ENCODE measurements around the gene SRSF6.
A peak's percentile ranks its signal among the peaks of the same experiment; 100 is the strongest.
"Not testable (repeated sequence)": the region's sequence is repeated elsewhere in the genome, so short reads cannot be mapped to it uniquely, and the experiment has no call there.

The SRSF6 gene

DNA sequence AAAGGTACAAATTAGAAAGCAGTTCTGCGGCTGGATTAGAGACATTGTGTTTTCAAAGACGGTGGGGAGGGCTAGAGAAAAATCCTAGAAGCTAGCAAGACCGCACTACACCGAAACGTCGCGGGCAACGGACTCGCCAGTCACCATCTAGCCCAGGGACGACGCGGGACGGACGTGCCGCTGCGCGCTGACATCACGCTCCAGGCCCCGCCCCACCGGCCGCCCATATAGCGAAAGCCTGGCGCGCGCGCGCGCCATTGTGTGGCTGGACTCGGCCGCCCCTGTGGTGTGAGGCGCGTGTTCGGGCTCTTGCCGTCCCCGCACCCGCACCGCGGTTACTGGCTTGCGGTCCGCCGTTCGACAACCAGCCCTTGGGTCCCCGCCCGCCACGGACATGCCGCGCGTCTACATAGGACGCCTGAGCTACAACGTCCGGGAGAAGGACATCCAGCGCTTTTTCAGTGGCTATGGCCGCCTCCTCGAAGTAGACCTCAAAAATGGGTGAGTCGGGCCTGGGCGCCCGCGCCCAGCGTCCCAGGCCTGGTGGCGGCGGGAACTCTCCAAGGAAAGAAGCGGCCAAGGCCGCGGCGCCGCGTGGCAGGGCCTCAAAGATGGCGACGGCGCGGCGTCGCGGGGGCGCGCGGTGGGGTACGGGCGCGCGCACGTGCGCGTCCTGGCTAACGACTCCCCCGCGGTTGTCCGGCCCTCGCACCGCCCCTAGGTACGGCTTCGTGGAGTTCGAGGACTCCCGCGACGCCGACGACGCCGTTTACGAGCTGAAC, at the start of gene SRSF6:
Gene SRSF6 (plus strand): TSS at position 257 of the 782 bp plus-strand sequence. CDS start 138 bp downstream, at position 395.
- peak; percentile 89 for DNase-seq (ENCODE audit: low read depth)

GRCh38 chr20:43408848-43409576, 48.7 kb upstream of the SRSF6 start:
- no peak for DNase-seq (ENCODE audit: low read depth)

DNA sequence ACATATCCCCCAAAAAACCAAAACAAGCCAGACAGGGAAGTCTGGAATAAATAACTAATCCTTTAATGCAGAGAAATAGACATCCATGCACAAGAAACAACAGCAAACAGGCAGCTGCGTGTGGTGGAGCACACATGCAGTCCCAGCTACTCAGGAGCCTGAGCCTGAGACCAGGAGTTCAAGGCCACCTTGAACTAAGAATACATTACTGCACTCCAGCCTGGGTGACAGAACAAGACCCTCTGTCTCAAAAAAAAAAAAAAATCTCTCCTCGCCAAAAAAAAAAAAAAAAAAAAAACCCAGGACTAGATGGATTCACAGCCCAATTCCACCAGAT, 48.2 kb upstream of the SRSF6 start:
- no peak for DNase-seq (ENCODE audit: low read depth)

DNA sequence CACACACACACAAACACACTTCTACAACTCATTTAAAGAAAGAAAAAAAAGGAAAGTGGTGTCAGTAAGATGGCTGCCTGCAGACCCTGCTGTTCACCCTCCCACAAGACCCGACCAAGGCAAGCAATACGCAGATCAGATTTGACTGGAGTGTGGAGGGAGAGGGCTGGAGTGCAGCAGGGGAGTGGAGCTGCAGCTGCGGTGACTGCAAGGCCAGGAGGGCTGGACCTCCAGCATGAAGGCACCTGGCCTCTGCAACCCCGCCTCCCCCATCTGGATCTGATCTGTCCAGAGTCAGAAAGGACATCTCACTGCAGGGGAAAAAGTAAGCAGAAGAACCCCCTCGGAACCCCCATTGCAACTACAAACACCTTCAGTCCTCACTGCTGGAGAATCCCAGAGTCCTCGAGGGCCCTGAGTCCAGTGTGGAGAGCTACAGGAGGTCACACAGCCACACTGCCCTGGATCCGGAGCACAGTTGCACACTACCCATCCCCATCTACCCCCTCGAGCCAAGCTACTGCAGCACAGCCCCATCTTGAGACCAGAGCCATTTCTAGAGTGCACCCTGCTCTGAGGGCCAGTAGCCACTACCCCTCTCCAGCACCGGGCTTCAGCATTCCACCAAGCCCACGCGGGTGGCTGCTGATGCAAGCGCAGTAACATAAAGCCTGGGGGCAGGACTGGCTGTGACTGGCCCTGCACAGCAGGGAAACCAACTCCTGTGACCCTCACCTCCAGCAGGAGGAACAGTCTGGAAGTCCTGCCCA, 41.9 kb upstream of the SRSF6 start:
- DNase-seq (ENCODE audit: low read depth) = no peak

DNA sequence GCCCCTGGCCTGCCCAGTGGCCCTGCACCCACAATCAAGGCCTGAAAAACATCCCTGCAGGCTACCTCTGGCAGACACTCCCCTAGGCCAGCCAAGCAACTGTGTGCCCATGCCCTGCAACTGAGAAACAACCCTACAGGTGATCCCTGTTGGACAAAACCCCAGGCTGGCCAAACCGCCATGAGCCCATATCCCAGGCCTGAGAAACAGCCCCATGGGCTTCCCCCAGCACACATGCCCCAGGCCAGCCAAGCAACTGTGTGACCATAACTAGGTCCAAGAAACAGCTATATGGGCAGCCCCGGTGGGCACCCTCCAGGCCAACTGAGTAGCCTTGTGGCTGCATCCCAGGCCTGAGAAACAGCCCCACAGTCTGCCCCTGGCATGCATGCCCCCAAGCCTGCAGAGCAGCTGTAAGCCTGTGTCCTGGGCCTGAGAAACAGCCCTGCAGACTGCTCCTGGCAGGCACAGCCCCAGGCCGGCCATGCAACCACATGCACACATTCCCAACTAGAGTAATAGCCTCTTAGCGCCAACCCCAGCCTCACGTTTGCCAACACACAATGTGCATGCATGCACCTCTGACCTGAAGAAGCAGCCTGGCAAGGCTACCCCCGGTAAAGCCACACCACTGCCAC, 41.0 kb upstream of the SRSF6 start:
- no peak for DNase-seq (ENCODE audit: low read depth)

DNA sequence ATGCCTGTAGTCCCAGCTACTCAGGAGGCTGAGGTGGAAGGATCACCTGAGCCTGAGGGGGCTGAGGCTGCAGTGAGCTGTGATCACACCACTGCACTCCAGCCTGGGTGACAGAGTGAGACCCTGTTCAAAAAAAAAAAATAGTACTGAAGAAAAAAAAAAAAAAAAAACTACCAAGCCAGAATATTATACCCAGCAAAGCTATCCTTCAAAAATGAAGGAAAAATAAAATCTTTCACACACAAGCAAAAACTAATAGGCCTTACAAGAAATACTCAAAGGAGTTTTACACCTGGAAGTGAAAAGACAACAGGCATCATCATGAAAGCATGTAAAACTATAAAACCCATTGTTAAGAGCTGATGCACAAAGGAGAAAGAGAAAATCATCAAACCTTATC, 37.5 kb upstream of the SRSF6 start:
- DNase-seq (ENCODE audit: low read depth) = no peak

- DNase-seq (ENCODE audit: low read depth) = not testable (repeated sequence)
These were observed 36.8 kb upstream of the SRSF6 start for GRCh38 chr20:43420913-43421312.

DNA sequence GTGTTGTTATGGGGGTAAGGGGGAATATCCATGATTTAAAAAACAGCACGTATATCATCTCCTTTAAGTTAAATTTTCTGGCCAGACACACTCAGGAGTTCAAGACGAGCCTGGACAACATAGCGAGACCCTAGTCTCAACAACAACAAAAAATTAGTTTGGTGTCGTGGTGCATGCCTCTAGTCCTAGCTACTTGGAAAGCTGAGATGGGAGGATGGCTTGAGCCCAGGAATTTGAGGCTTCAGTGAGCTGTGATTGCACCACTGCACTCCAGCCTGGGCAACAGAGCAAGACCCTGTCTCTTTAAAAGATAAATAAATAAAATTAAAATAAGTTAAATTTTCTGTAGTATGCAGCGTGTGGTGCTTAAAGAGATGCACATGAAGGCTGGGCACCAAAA, 31.5 kb upstream of the SRSF6 start:
- DNase-seq (ENCODE audit: low read depth) = no peak

DNA sequence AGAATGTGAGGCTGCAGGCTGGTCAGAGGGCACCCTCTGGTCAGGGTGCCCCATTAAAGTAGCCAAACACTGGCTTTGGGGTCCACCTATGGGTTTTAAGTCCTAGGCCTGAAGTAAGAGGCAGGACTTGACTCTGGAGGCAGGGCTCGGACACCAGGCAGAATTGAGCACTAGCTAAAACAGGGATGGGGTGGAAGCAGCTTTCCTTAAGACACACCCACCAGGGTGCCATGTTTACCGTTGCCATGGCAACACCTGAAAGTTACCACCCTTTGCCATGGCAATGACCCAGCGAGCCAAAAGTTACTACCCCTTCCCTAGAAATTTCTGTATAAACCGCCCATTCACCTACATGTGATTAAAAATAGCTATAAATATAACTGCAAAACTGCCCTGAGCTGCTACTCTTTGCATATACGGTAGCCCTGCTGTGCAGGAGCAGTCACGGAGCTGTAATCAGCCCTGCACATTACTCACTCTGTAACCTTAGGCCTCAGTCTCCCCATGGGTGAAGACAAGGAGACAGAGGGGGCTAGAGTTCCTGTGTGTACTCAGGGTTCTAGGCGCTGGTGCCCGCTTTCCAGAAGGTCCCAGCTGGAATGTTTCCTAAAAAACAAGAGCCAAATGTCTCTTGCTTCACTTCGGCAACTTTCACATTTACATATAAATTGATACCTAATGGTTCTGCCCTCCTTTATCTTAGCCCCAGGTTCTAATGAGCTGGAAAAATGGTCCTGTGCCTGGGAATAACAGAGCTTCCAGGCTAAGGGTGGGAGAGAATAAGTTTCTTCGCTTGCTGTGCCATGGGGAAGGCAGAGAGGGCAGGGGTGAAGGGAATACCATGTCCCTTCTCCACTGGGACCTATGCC, 27.2 kb upstream of the SRSF6 start:
- no peak for DNase-seq (ENCODE audit: low read depth)

- DNase-seq (ENCODE audit: low read depth) = no peak
These were observed 26.6 kb upstream of the SRSF6 start for GRCh38 chr20:43431134-43431519.

DNA sequence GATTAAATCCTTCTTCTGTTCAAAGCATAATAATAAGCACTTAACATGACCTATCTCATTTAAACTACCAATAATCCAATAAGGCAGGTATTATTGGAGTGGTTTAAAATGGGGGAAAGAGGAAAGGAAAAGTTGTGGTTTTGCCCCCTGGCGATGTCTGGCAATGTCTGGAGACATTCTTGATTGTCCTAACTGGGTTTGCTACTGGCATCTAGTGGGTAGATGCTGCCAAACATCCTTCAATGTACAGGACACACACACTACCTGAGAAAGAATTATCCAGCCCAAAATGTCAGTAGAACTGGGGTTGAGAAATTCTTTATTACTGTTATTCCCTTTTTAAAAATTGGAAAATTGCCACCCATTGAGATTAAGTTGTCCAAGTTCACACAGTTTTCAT, 25.2 kb upstream of the SRSF6 start:
- DNase-seq (ENCODE audit: low read depth) = no peak

DNA sequence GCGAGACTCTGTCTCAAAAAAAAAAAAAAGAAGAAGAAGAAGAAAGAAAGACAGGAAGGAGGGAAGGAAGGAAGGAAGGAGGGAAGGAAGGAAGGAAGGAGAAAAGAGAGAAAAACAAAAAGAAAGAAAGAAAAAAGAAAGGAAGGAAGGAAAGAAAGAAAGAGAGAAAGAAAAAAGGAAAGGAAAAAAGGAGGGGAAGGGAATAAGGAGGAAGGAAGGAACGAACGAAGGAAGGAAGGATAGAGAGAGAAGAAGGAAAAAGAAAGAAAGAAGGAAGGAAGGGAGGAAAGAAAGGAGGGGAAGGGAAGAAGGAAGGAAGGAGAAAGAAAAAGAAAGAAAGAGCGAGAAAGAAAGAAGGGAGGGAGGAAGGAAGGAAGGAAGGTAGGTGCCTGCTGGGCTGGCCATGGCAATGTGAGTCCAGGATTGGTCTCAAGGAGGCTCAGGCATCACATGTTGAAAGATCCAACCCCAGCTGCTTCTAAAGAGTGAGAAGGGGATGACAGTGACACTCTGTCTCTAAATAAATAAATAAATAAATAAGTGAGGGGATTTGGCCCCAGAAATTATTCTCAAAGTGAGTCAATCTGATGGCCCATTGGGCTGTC, 24.3 kb upstream of the SRSF6 start:
- no peak for DNase-seq (ENCODE audit: low read depth)

GRCh38 chr20:43434565-43434964, 23.1 kb upstream of the SRSF6 start:
- no peak for DNase-seq (ENCODE audit: low read depth)

GRCh38 chr20:43438578-43439316, 18.9 kb upstream of the SRSF6 start:
- no peak for DNase-seq (ENCODE audit: low read depth)

GRCh38 chr20:43440531-43440930, 17.2 kb upstream of the SRSF6 start:
- no peak for DNase-seq (ENCODE audit: low read depth)

- DNase-seq (ENCODE audit: low read depth) = no peak
These were observed 15.3 kb upstream of the SRSF6 start for GRCh38 chr20:43442282-43442880.

GRCh38 chr20:43444107-43444506, 13.6 kb upstream of the SRSF6 start:
- DNase-seq (ENCODE audit: low read depth) = no peak

GRCh38 chr20:43446361-43446879, 11.3 kb upstream of the SRSF6 start:
- no peak for DNase-seq (ENCODE audit: low read depth)

DNA sequence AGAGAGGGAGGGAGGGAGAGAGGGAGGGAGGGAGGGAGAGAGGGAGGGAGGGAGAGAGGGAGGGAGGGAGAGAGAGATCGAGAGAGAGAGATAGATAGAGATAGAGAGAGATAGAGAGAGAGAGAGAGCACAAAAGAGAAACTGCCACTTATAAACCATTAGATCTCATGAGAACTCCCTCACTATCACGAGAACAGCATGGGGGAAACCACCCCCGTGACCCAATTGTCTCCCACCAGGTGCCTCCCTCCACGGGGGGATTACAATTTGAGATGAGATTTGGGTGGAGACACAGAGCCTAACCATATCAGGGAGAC, 9.3 kb upstream of the SRSF6 start:
- DNase-seq (ENCODE audit: low read depth) = not testable (repeated sequence)
